ENCODE measurements around the gene PIEZO2. TPM values are rescaled to one million over a fixed set of nuclear protein-coding genes. Genes with fewer than 3 reads are reported as not detected.

Gene PIEZO2
- total RNA-seq, 1 experiment from 2014 or later: 10.7 TPM

GRCh38 chr18:10702206-10702605 lies 447.2 kb downstream of the PIEZO2 start (continued):
- TF ChIP-seq, protein P1, sequence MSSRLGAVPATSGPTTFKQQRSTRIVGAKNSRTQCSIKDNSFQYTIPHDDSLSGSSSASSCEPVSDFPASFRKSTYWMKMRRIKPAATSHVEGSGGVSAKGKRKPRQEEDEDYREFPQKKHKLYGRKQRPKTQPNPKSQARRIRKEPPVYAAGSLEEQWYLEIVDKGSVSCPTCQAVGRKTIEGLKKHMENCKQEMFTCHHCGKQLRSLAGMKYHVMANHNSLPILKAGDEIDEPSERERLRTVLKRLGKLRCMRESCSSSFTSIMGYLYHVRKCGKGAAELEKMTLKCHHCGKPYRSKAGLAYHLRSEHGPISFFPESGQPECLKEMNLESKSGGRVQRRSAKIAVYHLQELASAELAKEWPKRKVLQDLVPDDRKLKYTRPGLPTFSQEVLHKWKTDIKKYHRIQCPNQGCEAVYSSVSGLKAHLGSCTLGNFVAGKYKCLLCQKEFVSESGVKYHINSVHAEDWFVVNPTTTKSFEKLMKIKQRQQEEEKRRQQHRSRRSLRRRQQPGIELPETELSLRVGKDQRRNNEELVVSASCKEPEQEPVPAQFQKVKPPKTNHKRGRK (CRISPR knock-in tag; IDR thresholded peaks at IDR 0.05; ENCODE audit: borderline replicate concordance): no peak
- TF ChIP-seq SOX15 (CRISPR knock-in tag; IDR thresholded peaks at IDR 0.05): no peak
- no peak for TF ChIP-seq ATF1 (CRISPR knock-in tag; IDR thresholded peaks at IDR 0.05)
- no peak for TF ChIP-seq GABPB1 (CRISPR knock-in tag; IDR thresholded peaks at IDR 0.05)
- TF ChIP-seq ATF3 (CRISPR knock-in tag; conservative IDR thresholded peaks at IDR 0.05): no peak
- no peak for TF ChIP-seq ZNF423 (CRISPR knock-in tag; IDR thresholded peaks at IDR 0.05)

GRCh38 chr18:10690366-10690765 lies 459.0 kb downstream of the PIEZO2 start:
- Mint-ChIP-seq H3K27me3 (ENCODE audit: low read depth) (no peaks in the 10 kb centered on the region), H3K4me3 (no peak overlapping the region), H3K9me3 (peaks cover 6% of the 10 kb centered on the region; the same call in 1 of the 2 replicates), H3K27ac (no peak overlapping the region), H3K4me1 (peaks cover 5% of the 10 kb centered on the region), H3K36me3 (no peaks in the 10 kb centered on the region)
- DNase-seq (ENCODE audit: low spot score) (no peak), ATAC-seq (no peak)
- ChIA-PET CTCF (no interaction called here), POLR2A (no interaction called here)
- no peak for TF ChIP-seq ZNF396 (CRISPR knock-in tag; IDR thresholded peaks at IDR 0.05; ENCODE audit: borderline replicate concordance)
- TF ChIP-seq, protein P2, sequence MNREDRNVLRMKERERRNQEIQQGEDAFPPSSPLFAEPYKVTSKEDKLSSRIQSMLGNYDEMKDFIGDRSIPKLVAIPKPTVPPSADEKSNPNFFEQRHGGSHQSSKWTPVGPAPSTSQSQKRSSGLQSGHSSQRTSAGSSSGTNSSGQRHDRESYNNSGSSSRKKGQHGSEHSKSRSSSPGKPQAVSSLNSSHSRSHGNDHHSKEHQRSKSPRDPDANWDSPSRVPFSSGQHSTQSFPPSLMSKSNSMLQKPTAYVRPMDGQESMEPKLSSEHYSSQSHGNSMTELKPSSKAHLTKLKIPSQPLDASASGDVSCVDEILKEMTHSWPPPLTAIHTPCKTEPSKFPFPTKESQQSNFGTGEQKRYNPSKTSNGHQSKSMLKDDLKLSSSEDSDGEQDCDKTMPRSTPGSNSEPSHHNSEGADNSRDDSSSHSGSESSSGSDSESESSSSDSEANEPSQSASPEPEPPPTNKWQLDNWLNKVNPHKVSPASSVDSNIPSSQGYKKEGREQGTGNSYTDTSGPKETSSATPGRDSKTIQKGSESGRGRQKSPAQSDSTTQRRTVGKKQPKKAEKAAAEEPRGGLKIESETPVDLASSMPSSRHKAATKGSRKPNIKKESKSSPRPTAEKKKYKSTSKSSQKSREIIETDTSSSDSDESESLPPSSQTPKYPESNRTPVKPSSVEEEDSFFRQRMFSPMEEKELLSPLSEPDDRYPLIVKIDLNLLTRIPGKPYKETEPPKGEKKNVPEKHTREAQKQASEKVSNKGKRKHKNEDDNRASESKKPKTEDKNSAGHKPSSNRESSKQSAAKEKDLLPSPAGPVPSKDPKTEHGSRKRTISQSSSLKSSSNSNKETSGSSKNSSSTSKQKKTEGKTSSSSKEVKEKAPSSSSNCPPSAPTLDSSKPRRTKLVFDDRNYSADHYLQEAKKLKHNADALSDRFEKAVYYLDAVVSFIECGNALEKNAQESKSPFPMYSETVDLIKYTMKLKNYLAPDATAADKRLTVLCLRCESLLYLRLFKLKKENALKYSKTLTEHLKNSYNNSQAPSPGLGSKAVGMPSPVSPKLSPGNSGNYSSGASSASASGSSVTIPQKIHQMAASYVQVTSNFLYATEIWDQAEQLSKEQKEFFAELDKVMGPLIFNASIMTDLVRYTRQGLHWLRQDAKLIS (CRISPR knock-in tag; IDR thresholded peaks at IDR 0.05; ENCODE audit: borderline replicate concordance): no peak
- no peak for TF ChIP-seq GABPB1 (CRISPR knock-in tag; IDR thresholded peaks at IDR 0.05)
- no peak for TF ChIP-seq KAT7 (CRISPR knock-in tag; IDR thresholded peaks at IDR 0.05; ENCODE audit: borderline replicate concordance)
- no peak for TF ChIP-seq NR2C2 (CRISPR knock-in tag; IDR thresholded peaks at IDR 0.05)
- TF ChIP-seq ZNF423 (CRISPR knock-in tag; IDR thresholded peaks at IDR 0.05): no peak
- no peak for TF ChIP-seq ZNF232 (CRISPR knock-in tag; IDR thresholded peaks at IDR 0.05)
- no peak for TF ChIP-seq TCF7 (CRISPR knock-in tag; IDR thresholded peaks at IDR 0.05; ENCODE audit: low read depth)
- TF ChIP-seq ATF2 (CRISPR knock-in tag; IDR thresholded peaks at IDR 0.05; ENCODE audit: borderline replicate concordance, low read depth): no peak
- TF ChIP-seq, protein P3, sequence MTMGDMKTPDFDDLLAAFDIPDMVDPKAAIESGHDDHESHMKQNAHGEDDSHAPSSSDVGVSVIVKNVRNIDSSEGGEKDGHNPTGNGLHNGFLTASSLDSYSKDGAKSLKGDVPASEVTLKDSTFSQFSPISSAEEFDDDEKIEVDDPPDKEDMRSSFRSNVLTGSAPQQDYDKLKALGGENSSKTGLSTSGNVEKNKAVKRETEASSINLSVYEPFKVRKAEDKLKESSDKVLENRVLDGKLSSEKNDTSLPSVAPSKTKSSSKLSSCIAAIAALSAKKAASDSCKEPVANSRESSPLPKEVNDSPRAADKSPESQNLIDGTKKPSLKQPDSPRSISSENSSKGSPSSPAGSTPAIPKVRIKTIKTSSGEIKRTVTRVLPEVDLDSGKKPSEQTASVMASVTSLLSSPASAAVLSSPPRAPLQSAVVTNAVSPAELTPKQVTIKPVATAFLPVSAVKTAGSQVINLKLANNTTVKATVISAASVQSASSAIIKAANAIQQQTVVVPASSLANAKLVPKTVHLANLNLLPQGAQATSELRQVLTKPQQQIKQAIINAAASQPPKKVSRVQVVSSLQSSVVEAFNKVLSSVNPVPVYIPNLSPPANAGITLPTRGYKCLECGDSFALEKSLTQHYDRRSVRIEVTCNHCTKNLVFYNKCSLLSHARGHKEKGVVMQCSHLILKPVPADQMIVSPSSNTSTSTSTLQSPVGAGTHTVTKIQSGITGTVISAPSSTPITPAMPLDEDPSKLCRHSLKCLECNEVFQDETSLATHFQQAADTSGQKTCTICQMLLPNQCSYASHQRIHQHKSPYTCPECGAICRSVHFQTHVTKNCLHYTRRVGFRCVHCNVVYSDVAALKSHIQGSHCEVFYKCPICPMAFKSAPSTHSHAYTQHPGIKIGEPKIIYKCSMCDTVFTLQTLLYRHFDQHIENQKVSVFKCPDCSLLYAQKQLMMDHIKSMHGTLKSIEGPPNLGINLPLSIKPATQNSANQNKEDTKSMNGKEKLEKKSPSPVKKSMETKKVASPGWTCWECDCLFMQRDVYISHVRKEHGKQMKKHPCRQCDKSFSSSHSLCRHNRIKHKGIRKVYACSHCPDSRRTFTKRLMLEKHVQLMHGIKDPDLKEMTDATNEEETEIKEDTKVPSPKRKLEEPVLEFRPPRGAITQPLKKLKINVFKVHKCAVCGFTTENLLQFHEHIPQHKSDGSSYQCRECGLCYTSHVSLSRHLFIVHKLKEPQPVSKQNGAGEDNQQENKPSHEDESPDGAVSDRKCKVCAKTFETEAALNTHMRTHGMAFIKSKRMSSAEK (CRISPR knock-in tag; IDR thresholded peaks at IDR 0.05; ENCODE audit: borderline replicate concordance): no peak
- TF ChIP-seq ERG (CRISPR knock-in tag; IDR thresholded peaks at IDR 0.05): no peak
- TF ChIP-seq NFATC4 (CRISPR knock-in tag; IDR thresholded peaks at IDR 0.05): no peak
- no peak for TF ChIP-seq ZNF416 (CRISPR knock-in tag; IDR thresholded peaks at IDR 0.05)
- TF ChIP-seq GTF2I (CRISPR knock-in tag; conservative IDR thresholded peaks at IDR 0.05): no peak
- TF ChIP-seq, protein P4, sequence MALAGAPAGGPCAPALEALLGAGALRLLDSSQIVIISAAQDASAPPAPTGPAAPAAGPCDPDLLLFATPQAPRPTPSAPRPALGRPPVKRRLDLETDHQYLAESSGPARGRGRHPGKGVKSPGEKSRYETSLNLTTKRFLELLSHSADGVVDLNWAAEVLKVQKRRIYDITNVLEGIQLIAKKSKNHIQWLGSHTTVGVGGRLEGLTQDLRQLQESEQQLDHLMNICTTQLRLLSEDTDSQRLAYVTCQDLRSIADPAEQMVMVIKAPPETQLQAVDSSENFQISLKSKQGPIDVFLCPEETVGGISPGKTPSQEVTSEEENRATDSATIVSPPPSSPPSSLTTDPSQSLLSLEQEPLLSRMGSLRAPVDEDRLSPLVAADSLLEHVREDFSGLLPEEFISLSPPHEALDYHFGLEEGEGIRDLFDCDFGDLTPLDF (CRISPR knock-in tag; IDR thresholded peaks at IDR 0.05): no peak
- no peak for TF ChIP-seq FOXP1 (CRISPR knock-in tag; IDR thresholded peaks at IDR 0.05; ENCODE audit: borderline replicate concordance)
